GM12891 (cell line): ENCODE measurements around the gene ACTN3.

Experiments
- SPI1 ChIP-seq: IDR thresholded peaks from 2 replicates; pipeline ENCODE4 v1.6.1; 2011; ENCODE audit warnings: low read depth, low read length, control low read depth
- TAF1 ChIP-seq: IDR thresholded peaks from 2 replicates; pipeline ENCODE4 v1.6.1; 2011; ENCODE audit warnings: low read depth, low read length, control low read depth

- TF ChIP-seq TAF1 (no peak), SPI1 (no peak)
These were observed 43.4 kb downstream of the ACTN3 start for GRCh38 chr11:66589996-66590675.
